Activated naive CD8-positive, alpha-beta T cell treated with anti-CD3 and anti-CD28 coated beads, Interleukin-2, amount 50 U/mL, for 24 hours (primary cell): Measurements from ENCODE around the gene MAMLD1.

Source experiments
- ATAC-seq: fragments of 150-1000 bp; cut with Tn5 transposase; one replicate; pipeline ENCODE4 v1.10.0; 2021
- DNase-seq: peaks from one replicate; pipeline ENCODE4 v3.0.0; 2021
- H3K27ac Mint-ChIP-seq: one replicate; pipeline ENCODE4 v1.8.0; 2021; ENCODE audit warnings: mild to moderate bottlenecking, mixed read lengths
- H3K27me3 Mint-ChIP-seq: one replicate; pipeline ENCODE4 v1.8.0; 2021; ENCODE audit warnings: mixed read lengths
- H3K36me3 Mint-ChIP-seq: one replicate; pipeline ENCODE4 v1.8.0; 2021; ENCODE audit warnings: low read depth, mixed read lengths
- H3K4me1 Mint-ChIP-seq: one replicate; pipeline ENCODE4 v1.8.0; 2021; ENCODE audit warnings: mixed read lengths
- H3K4me3 Mint-ChIP-seq: one replicate; pipeline ENCODE4 v1.8.0; 2021; ENCODE audit warnings: mild to moderate bottlenecking, moderate library complexity, mixed read lengths
- H3K9me3 Mint-ChIP-seq: one replicate; pipeline ENCODE4 v1.8.0; 2021; ENCODE audit warnings: mixed read lengths

MAMLD1 gene

GRCh38 chrX:150503898-150504219 lies 140.7 kb downstream of the MAMLD1 start:
- no peak overlapping the region for H3K4me3 Mint-ChIP-seq
- H3K27me3 Mint-ChIP-seq: no peaks in the 10 kb centered on the region
- no peak overlapping the region for H3K27ac Mint-ChIP-seq
- ATAC-seq: no peak
- no peaks in the 10 kb centered on the region for H3K4me1 Mint-ChIP-seq
- H3K36me3 Mint-ChIP-seq: no peaks in the 10 kb centered on the region
- no peak for DNase-seq
- no peaks in the 10 kb centered on the region for H3K9me3 Mint-ChIP-seq

GRCh38 chrX:150504397-150505182 lies 141.5 kb downstream of the MAMLD1 start:
- ATAC-seq (no peak), DNase-seq (no peak)
- Mint-ChIP-seq H3K27me3 (no peaks in the 10 kb centered on the region), H3K36me3 (no peaks in the 10 kb centered on the region), H3K4me1 (no peaks in the 10 kb centered on the region), H3K9me3 (no peaks in the 10 kb centered on the region), H3K4me3 (no peak overlapping the region), H3K27ac (no peak overlapping the region)

GRCh38 chrX:150506020-150506419 lies 142.9 kb downstream of the MAMLD1 start:
- H3K36me3 Mint-ChIP-seq: no peaks in the 10 kb centered on the region
- DNase-seq (no peak), ATAC-seq (no peak)
- H3K9me3 Mint-ChIP-seq: no peaks in the 10 kb centered on the region
- no peaks in the 10 kb centered on the region for H3K4me1 Mint-ChIP-seq
- no peak overlapping the region for H3K4me3 Mint-ChIP-seq
- no peak overlapping the region for H3K27ac Mint-ChIP-seq
- H3K27me3 Mint-ChIP-seq: no peaks in the 10 kb centered on the region

GRCh38 chrX:150506486-150506885 lies 143.4 kb downstream of the MAMLD1 start:
- Mint-ChIP-seq H3K9me3 (no peaks in the 10 kb centered on the region), H3K27me3 (no peaks in the 10 kb centered on the region), H3K4me3 (no peak overlapping the region), H3K27ac (no peak overlapping the region), H3K4me1 (no peaks in the 10 kb centered on the region), H3K36me3 (no peaks in the 10 kb centered on the region)
- no peak for DNase-seq
- no peak for ATAC-seq

GRCh38 chrX:150507251-150507856 lies 144.2 kb downstream of the MAMLD1 start:
- Mint-ChIP-seq H3K9me3 (no peaks in the 10 kb centered on the region), H3K4me1 (no peaks in the 10 kb centered on the region), H3K27me3 (no peaks in the 10 kb centered on the region), H3K27ac (no peak overlapping the region), H3K4me3 (no peak overlapping the region), H3K36me3 (no peaks in the 10 kb centered on the region)
- ATAC-seq (no peak), DNase-seq (no peak)

GRCh38 chrX:150508018-150508417 lies 144.9 kb downstream of the MAMLD1 start:
- Mint-ChIP-seq H3K4me3 (no peak overlapping the region), H3K27me3 (no peaks in the 10 kb centered on the region), H3K9me3 (no peaks in the 10 kb centered on the region), H3K27ac (no peak overlapping the region), H3K36me3 (no peaks in the 10 kb centered on the region), H3K4me1 (no peaks in the 10 kb centered on the region)
- DNase-seq: no peak
- no peak for ATAC-seq

- H3K4me3 Mint-ChIP-seq: no peak overlapping the region
- no peaks in the 10 kb centered on the region for H3K36me3 Mint-ChIP-seq
- no peak for DNase-seq
- ATAC-seq: no peak
- H3K4me1 Mint-ChIP-seq: no peaks in the 10 kb centered on the region
- no peak overlapping the region for H3K27ac Mint-ChIP-seq
- no peaks in the 10 kb centered on the region for H3K27me3 Mint-ChIP-seq
- H3K9me3 Mint-ChIP-seq: no peaks in the 10 kb centered on the region
Measured at GRCh38 chrX:150508451-150509367, 145.6 kb downstream of the MAMLD1 start.

- H3K27me3 Mint-ChIP-seq: no peaks in the 10 kb centered on the region
- no peak overlapping the region for H3K27ac Mint-ChIP-seq
- H3K36me3 Mint-ChIP-seq: no peaks in the 10 kb centered on the region
- H3K9me3 Mint-ChIP-seq: no peaks in the 10 kb centered on the region
- ATAC-seq (no peak), DNase-seq (no peak)
- H3K4me3 Mint-ChIP-seq: no peak overlapping the region
- no peaks in the 10 kb centered on the region for H3K4me1 Mint-ChIP-seq
Measured at GRCh38 chrX:150509703-150510102, 146.6 kb downstream of the MAMLD1 start.

- H3K4me3 Mint-ChIP-seq: no peak overlapping the region
- H3K36me3 Mint-ChIP-seq: no peaks in the 10 kb centered on the region
- H3K4me1 Mint-ChIP-seq: no peaks in the 10 kb centered on the region
Measured at GRCh38 chrX:150512461-150512901, 149.4 kb downstream of the MAMLD1 start.

GRCh38 chrX:150513544-150513943 lies 150.4 kb downstream of the MAMLD1 start:
- Mint-ChIP-seq H3K27ac (no peak overlapping the region), H3K27me3 (no peaks in the 10 kb centered on the region), H3K4me1 (no peaks in the 10 kb centered on the region), H3K9me3 (no peaks in the 10 kb centered on the region), H3K4me3 (no peak overlapping the region), H3K36me3 (no peaks in the 10 kb centered on the region)
- ATAC-seq: no peak
- no peak for DNase-seq

More at GRCh38 chrX:150512461-150512901, 149.4 kb downstream of the MAMLD1 start:
- Mint-ChIP-seq H3K27ac (no peak overlapping the region), H3K9me3 (no peaks in the 10 kb centered on the region), H3K27me3 (no peaks in the 10 kb centered on the region)
- DNase-seq (no peak), ATAC-seq (no peak)

GRCh38 chrX:150514462-150514861 lies 151.3 kb downstream of the MAMLD1 start:
- no peak overlapping the region for H3K27ac Mint-ChIP-seq
- ATAC-seq (no peak), DNase-seq (no peak)
- no peak overlapping the region for H3K4me3 Mint-ChIP-seq
- H3K9me3 Mint-ChIP-seq: no peaks in the 10 kb centered on the region
- H3K27me3 Mint-ChIP-seq: no peaks in the 10 kb centered on the region
- H3K4me1 Mint-ChIP-seq: no peaks in the 10 kb centered on the region
- no peaks in the 10 kb centered on the region for H3K36me3 Mint-ChIP-seq

- Mint-ChIP-seq H3K36me3 (no peaks in the 10 kb centered on the region), H3K9me3 (no peaks in the 10 kb centered on the region), H3K27ac (no peak overlapping the region), H3K27me3 (no peaks in the 10 kb centered on the region), H3K4me3 (no peak overlapping the region), H3K4me1 (no peaks in the 10 kb centered on the region)
- ATAC-seq (no peak), DNase-seq (no peak)
Measured at GRCh38 chrX:150515801-150516200, 152.7 kb downstream of the MAMLD1 start.

GRCh38 chrX:150517303-150517910 lies 154.3 kb downstream of the MAMLD1 start:
- Mint-ChIP-seq H3K4me3 (no peak overlapping the region), H3K4me1 (no peaks in the 10 kb centered on the region), H3K27me3 (no peaks in the 10 kb centered on the region), H3K36me3 (no peaks in the 10 kb centered on the region), H3K9me3 (no peaks in the 10 kb centered on the region), H3K27ac (no peak overlapping the region)
- ATAC-seq: no peak
- no peak for DNase-seq

GRCh38 chrX:150522494-150522893 lies 159.4 kb downstream of the MAMLD1 start:
- no peaks in the 10 kb centered on the region for H3K4me1 Mint-ChIP-seq
- DNase-seq (no peak), ATAC-seq (no peak)
- H3K9me3 Mint-ChIP-seq: no peaks in the 10 kb centered on the region
- H3K27me3 Mint-ChIP-seq: no peaks in the 10 kb centered on the region
- H3K36me3 Mint-ChIP-seq: no peaks in the 10 kb centered on the region
- no peak overlapping the region for H3K27ac Mint-ChIP-seq
- H3K4me3 Mint-ChIP-seq: no peak overlapping the region
